HepG2 (cell line): ENCODE measurements around the gene SASS6. TPM values are rescaled to one million over a fixed set of nuclear protein-coding genes. Genes with fewer than 3 reads are reported as not detected.

Experiments
- AKNA ChIP-seq: sonication (generic); formaldehyde crosslinking; IDR thresholded peaks from 2 replicates; pipeline ENCODE4 v1.4.0; 2020; ENCODE audit warnings: missing genetic modification reagents, borderline replicate concordance
- CCDC6 ChIP-seq: sonication (generic); formaldehyde crosslinking; IDR thresholded peaks from 2 replicates; pipeline ENCODE4 v1.8.1; 2022; ENCODE audit warnings: mild to moderate bottlenecking, missing genetic modification reagents, moderate library complexity
- CSRNP2 ChIP-seq: sonication (generic); formaldehyde crosslinking; conservative IDR thresholded peaks from 2 replicates; pipeline ENCODE4 v1.8.0; 2022; ENCODE audit warnings: low read depth, missing genetic modification reagents
- IRF2 ChIP-seq: IDR thresholded peaks from 2 replicates; pipeline ENCODE4 v1.6.1; 2018; ENCODE audit warnings: missing genetic modification reagents, missing compliant biosample characterization
- MED1 ChIP-seq: sonication (generic); formaldehyde crosslinking; IDR thresholded peaks from 2 replicates; pipeline ENCODE4 v1.4.0; 2020; ENCODE audit warnings: missing genetic modification reagents
- PLSCR1 ChIP-seq: sonication (generic); formaldehyde crosslinking; IDR thresholded peaks from 2 replicates; pipeline ENCODE4 v1.5.0; 2020; ENCODE audit warnings: missing genetic modification reagents, mild to moderate bottlenecking, borderline replicate concordance
- RBM22 ChIP-seq: fragments of 200-400 bp; formaldehyde crosslinking; optimal IDR thresholded peaks from 2 replicates; pipeline ENCODE3; 2017; ENCODE audit warnings: mild to moderate bottlenecking, low read length, moderate library complexity
- TEF ChIP-seq: sonication (generic); formaldehyde crosslinking; IDR thresholded peaks from 2 replicates; pipeline ENCODE4 v1.5.0; 2020; ENCODE audit warnings: missing genetic modification reagents
- THAP11 ChIP-seq: IDR thresholded peaks from 2 replicates; pipeline ENCODE4 v1.6.1; 2016; ENCODE audit warnings: missing biosample characterization, missing genetic modification reagents
- ZBTB39 ChIP-seq: sonication (generic); formaldehyde crosslinking; IDR thresholded peaks from 2 replicates; pipeline ENCODE4 v1.5.0; 2020; ENCODE audit warnings: missing genetic modification reagents
- ZNF101 ChIP-seq: sonication (generic); formaldehyde crosslinking; IDR thresholded peaks from 2 replicates; pipeline ENCODE4 v1.4.0; 2020; ENCODE audit warnings: mild to moderate bottlenecking, low read depth, missing genetic modification reagents, borderline replicate concordance
- ZNF598 ChIP-seq: sonication (generic); formaldehyde crosslinking; IDR thresholded peaks from 2 replicates; pipeline ENCODE4 v1.5.1; 2020; ENCODE audit warnings: mild to moderate bottlenecking, missing genetic modification reagents, borderline replicate concordance
- ZNF619 ChIP-seq: sonication (generic); formaldehyde crosslinking; IDR thresholded peaks from 2 replicates; pipeline ENCODE4 v1.4.0; 2020; ENCODE audit warnings: mild to moderate bottlenecking, missing genetic modification reagents
- ZNF710 ChIP-seq: sonication (generic); formaldehyde crosslinking; IDR thresholded peaks from 2 replicates; pipeline ENCODE4 v1.5.0; 2020; ENCODE audit warnings: mild to moderate bottlenecking, missing genetic modification reagents, borderline replicate concordance
- ZSCAN21 ChIP-seq: sonication (generic); formaldehyde crosslinking; IDR thresholded peaks from 2 replicates; pipeline ENCODE4 v1.8.0; 2022; ENCODE audit warnings: mild to moderate bottlenecking, missing genetic modification reagents, moderate library complexity, borderline replicate concordance
- ZSCAN22 ChIP-seq: sonication (generic); formaldehyde crosslinking; IDR thresholded peaks from 2 replicates; pipeline ENCODE4 v1.4.0; 2020; ENCODE audit warnings: mild to moderate bottlenecking, missing genetic modification reagents
- polyA plus RNA-seq, 8 experiments: library from polyadenylated mRNA; depleted of rRNA in 3 of 8; stranded (reverse) in 7 of 8; unstranded in 1 of 8; fragments of >200 nt; fragmentation: Illumina TruSeq in 4 of 8; extraction: Trizol in 4 of 8; gene quantifications; 2 replicates each; pipeline versions ENCODE4 v1.2.1 to v1.2.3, GENCODE V29; 2011 to 2016; ENCODE audit warnings: low read depth in 4 of 8, missing spikeins in 1 of 8, mixed read lengths in 1 of 8; ENCODE audit not compliant: insufficient read depth in 1 of 8
- total RNA-seq, 5 experiments: library from RNA; depleted of rRNA; stranded (reverse); fragments of >200 nt; fragmentation: Illumina TruSeq; extraction: Trizol; gene quantifications; 2 replicates each; pipeline ENCODE4 v1.2.3, GENCODE V29; 2016; ENCODE audit warnings: low read depth in 1 of 5

Gene SASS6
- total and polyA plus RNA-seq, 2 of the 13 experiments (the other 11 are each of a cell fraction or from before 2014, with no cell fraction given): 2.3 to 10.7 TPM

GRCh38 chr1:100037927-100038659 is 94.6 kb downstream of the SASS6 start (continued):
- TF ChIP-seq ZBTB39 (CRISPR knock-in tag) (no peak), ZNF619 (no peak), RBM22 (peak; percentile 42), ZNF710 (no peak), AKNA (CRISPR knock-in tag) (no peak), PLSCR1 (no peak), MED1 (CRISPR knock-in tag) (peak; percentile 75), ZSCAN22 (no peak), TEF (CRISPR knock-in tag) (0 out of 2 replicates have a peak, but pooled peaks have one; percentile 12), THAP11 (CRISPR knock-in tag) (peak; percentile 74), IRF2 (CRISPR knock-in tag) (peak; percentile 27; the same call in 1 of the 2 replicates), ZSCAN21 (CRISPR knock-in tag) (peak; percentile 38; the same call in 1 of the 2 replicates), CCDC6 (CRISPR knock-in tag) (peak; percentile 83; the same call in 1 of the 2 replicates), CSRNP2 (CRISPR knock-in tag) (no peak), ZNF598 (CRISPR knock-in tag) (no peak; the same call in 1 of the 2 replicates), ZNF101 (CRISPR knock-in tag) (no peak)
